PC-9 (cell line): ENCODE results near the gene DNAH9.

Source experiments
- CTCF ChIP-seq: fragments of 200-600 bp; sonication (generic); conservative IDR thresholded peaks from 2 replicates; pipeline ENCODE4 v1.6.1; 2017; ENCODE audit warnings: mixed run types, antibody characterized with exemption, mild to moderate bottlenecking, moderate library complexity
- EZH2 ChIP-seq: fragments of 200-600 bp; sonication (generic); IDR thresholded peaks from 2 replicates; pipeline ENCODE4 v1.8.0; 2017; ENCODE audit warnings: antibody characterized with exemption, low read depth

- TF ChIP-seq CTCF (no peak), EZH2 (no peak)
Measured at GRCh38 chr17:11900041-11900476, 301.8 kb downstream of the DNAH9 start.
